A549 treated with RU486 at 1 μM for 4 hours (cell line): ENCODE measurements around the gene EEPD1. TPM values are rescaled to one million over a fixed set of nuclear protein-coding genes. Genes with fewer than 3 reads are reported as not detected.

ENCODE experiments used
- total RNA-seq: library from RNA; stranded (reverse); fragments of 200-300 nt; extraction: Qiagen RNA extraction; gene quantifications from 5 replicates; pipeline ENCODE4 v1.2.3, GENCODE V29; 2022; ENCODE audit warnings: low read depth

The EEPD1 gene
- 44.0 to 61.6 TPM (median 53.5 TPM) in 5 replicates for total RNA-seq

DNA sequence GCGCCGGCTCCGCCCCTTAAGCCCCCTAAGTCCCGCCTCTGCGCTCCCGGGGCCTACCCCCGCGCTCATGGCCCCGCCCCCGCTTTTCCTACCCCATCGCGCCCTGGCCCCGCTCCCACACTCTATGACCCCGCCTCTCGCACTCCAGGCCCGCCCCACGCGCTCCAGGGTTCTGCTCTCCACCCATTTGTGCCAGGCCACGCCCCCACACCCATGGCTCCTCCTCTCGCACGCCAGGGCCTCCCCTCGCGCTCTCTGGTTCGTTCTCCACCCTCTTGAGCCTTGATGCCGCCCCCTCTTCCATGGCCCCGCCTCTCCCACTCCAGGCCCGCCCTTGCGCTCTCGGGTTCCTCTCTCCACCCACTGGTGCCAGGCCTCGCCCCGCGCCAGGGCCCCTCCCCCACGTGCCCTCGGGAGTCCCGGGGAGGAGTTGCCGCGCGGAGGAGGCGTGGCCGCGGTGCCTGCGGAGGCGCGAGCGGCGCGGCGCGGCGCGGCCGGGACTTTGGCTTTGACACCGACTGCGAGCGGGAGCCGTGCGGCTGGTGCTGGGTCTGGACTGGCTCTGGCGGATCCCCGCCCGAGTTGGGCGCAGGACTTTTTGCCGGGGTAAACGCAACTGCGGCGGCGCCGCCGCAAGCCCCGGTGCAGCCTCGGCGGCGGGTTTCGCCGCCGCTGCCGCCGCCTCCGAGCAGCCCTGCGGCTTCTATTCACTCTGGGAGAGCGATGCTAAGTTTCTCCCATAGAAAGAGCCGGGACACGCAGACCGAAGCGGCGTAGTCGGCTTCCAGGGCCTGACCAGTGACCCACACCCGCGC lies at the start of gene EEPD1:
Gene EEPD1 (plus strand): TSS at position 499 of the 815 bp plus-strand sequence. CDS start 1,071 bp downstream, outside the sequence.

Other genes with a start within 250 kb of the EEPD1 start
- 40.7 to 81.3 TPM (median 66.2 TPM) in 5 replicates for gene ANLN, start 236.6 kb downstream of the EEPD1 start, total RNA-seq